Activated CD8-positive, alpha-beta T cell treated with anti-CD3 and anti-CD28 coated beads for 36 hours (primary cell): ENCODE data around the gene SLC66A3. TPM values are rescaled to one million over a fixed set of nuclear protein-coding genes. Genes with fewer than 3 reads are reported as not detected.

Source experiments
- ATAC-seq: fragments of 200-7000 bp; cut with Tn5 transposase; one replicate; pipeline ENCODE4 v1.10.0; 2021; ENCODE audit warnings: mild to moderate bottlenecking, moderate library complexity
- CTCF ChIA-PET: fragments of 350-600 bp; sonication (Branson Sonifier 250); formaldehyde crosslinking; loops from one replicate; lab custom pipeline; 2021; ENCODE audit warnings: antibody characterized with exemption; lab: Charles Lee
- POLR2A ChIA-PET: fragments of 350-600 bp; sonication (Branson Sonifier 250); formaldehyde crosslinking; loops from one replicate; lab custom pipeline; 2021; ENCODE audit warnings: antibody characterized with exemption; lab: Charles Lee
- DNase-seq: peaks from one replicate; pipeline ENCODE4 v3.0.0-alpha.2; 2020
- H3K27ac Mint-ChIP-seq: one replicate; pipeline ENCODE4 v1.8.0; 2021; ENCODE audit warnings: mild to moderate bottlenecking, mixed read lengths
- H3K27me3 Mint-ChIP-seq: one replicate; pipeline ENCODE4 v1.8.0; 2021; ENCODE audit warnings: mixed read lengths
- H3K36me3 Mint-ChIP-seq: one replicate; pipeline ENCODE4 v1.8.0; 2021; ENCODE audit warnings: low read depth, mixed read lengths
- H3K4me1 Mint-ChIP-seq: one replicate; pipeline ENCODE4 v1.8.0; 2021; ENCODE audit warnings: low read depth, mixed read lengths
- H3K4me3 Mint-ChIP-seq: one replicate; pipeline ENCODE4 v1.8.0; 2021; ENCODE audit warnings: mild to moderate bottlenecking, moderate library complexity, mixed read lengths
- H3K9me3 Mint-ChIP-seq: one replicate; pipeline ENCODE4 v1.8.0; 2021; ENCODE audit warnings: mixed read lengths
- intact Hi-C: fragments of 100-400 bp; cut with micrococcal nuclease; formaldehyde crosslinking; loops from one replicate; pipeline ENCODE4 v1.10.0; 2022
- total RNA-seq, 2 experiments: library from RNA; stranded (reverse); gene quantifications; one replicate each; pipeline ENCODE4 v1.2.3, GENCODE V29; 2021
- TF ChIP-seq, protein P1 (sequence below): fragments of 200-600 bp; IDR thresholded peaks from one replicate; pipeline ENCODE4 v1.8.0; 2022; ENCODE audit warnings: antibody characterized with exemption, mild to moderate bottlenecking

The SLC66A3 gene
- total RNA-seq, 2 experiments from 2014 or later = 10.4 to 10.6 TPM

DNA sequence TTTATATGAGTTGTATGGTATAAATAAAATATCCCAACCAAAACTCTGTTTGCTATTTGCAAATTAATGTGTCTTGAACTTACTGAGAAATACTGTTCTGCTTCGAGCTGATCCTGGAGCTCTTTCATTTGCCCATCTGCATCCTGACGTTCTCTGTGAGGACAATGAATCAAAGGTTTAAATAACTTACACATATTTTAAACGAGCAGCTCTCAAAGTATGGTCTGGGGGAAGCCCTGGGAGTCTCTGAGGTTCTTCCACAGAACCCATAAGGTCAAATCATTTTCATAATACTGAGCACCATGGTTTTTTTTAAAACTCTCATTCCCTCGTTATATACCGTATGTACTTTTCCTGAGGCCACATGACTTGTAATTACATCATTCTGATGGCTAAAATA, 46.7 kb downstream of the SLC66A3 start:
- CTCF ChIA-PET = interaction anchor here (1.3 to 1.9 kb wide), 2 partner anchors 11 to 70 kb away, joined by 4 read pairs; no protein-coding TSS in a partner anchor
- Mint-ChIP-seq H3K27ac (no peak overlapping the region), H3K27me3 (no peaks in the 10 kb centered on the region), H3K36me3 (peaks cover 6% of the 10 kb centered on the region), H3K9me3 (no peaks in the 10 kb centered on the region), H3K4me1 (peaks cover 16% of the 10 kb centered on the region), H3K4me3 (no peak overlapping the region)
- ATAC-seq (no peak), DNase-seq (no peak)
- intact Hi-C loops = no loop called here
- POLR2A ChIA-PET = no interaction called here
- TF ChIP-seq, protein P1, sequence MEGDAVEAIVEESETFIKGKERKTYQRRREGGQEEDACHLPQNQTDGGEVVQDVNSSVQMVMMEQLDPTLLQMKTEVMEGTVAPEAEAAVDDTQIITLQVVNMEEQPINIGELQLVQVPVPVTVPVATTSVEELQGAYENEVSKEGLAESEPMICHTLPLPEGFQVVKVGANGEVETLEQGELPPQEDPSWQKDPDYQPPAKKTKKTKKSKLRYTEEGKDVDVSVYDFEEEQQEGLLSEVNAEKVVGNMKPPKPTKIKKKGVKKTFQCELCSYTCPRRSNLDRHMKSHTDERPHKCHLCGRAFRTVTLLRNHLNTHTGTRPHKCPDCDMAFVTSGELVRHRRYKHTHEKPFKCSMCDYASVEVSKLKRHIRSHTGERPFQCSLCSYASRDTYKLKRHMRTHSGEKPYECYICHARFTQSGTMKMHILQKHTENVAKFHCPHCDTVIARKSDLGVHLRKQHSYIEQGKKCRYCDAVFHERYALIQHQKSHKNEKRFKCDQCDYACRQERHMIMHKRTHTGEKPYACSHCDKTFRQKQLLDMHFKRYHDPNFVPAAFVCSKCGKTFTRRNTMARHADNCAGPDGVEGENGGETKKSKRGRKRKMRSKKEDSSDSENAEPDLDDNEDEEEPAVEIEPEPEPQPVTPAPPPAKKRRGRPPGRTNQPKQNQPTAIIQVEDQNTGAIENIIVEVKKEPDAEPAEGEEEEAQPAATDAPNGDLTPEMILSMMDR = no peak

DNA sequence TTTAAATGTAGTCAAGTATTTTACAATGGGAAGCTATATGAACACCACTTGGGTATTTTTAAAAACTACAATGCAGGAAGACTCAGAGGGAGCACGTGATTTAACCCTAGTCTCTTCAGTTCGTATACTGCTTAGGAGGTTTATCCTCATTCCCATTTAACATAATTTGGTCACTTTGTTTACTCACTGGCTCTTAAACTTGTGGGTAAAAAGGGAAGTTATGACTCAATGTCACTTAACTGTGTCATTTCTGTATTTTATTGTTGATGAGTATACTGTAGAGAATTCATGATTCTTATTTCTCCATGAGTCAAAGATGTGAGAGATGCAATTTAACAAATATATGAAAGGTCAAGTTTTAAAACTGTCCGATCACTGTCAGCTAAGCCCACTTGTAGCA, 48.2 kb downstream of the SLC66A3 start:
- DNase-seq (no peak), ATAC-seq (peak; percentile 89)
- ChIA-PET CTCF (interaction anchor here (1.9 kb wide), 1 partner anchor 71 kb away, joined by 7 read pairs; a partner anchor contains a TSS), POLR2A (no interaction called here)
- Mint-ChIP-seq H3K27ac (no peak overlapping the region), H3K27me3 (no peaks in the 10 kb centered on the region), H3K9me3 (no peaks in the 10 kb centered on the region), H3K4me1 (peaks cover 16% of the 10 kb centered on the region), H3K36me3 (peaks cover 9% of the 10 kb centered on the region), H3K4me3 (no peak overlapping the region)
- intact Hi-C loops = no loop called here
- TF ChIP-seq, protein P1 = no peak

DNA sequence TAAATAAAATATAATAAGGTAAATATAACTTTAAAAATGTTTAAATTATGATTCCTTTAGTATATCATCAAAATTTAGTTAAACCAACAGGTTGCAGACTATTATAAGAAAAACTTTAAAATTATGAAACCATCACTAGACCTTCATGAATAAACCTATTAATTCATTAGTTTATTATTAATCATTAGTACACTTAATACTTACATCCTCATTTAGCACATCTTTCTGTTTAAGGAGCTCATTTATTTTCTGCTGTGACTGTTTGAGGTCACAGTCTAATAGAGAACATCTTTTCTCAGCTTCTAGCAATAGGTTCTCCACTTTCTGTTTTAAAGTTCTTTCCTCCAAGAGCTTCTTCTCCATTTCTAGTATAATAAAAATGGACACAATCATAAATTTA, 52.8 kb downstream of the SLC66A3 start:
- Mint-ChIP-seq H3K27me3 (no peaks in the 10 kb centered on the region), H3K9me3 (no peaks in the 10 kb centered on the region), H3K36me3 (peaks cover 6% of the 10 kb centered on the region), H3K4me3 (no peak overlapping the region), H3K4me1 (peaks cover 16% of the 10 kb centered on the region), H3K27ac (no peak overlapping the region)
- CTCF ChIA-PET = interaction anchor here (0.9 to 1.4 kb wide), 2 partner anchors 45 to 75 kb away, joined by 3 read pairs; a partner anchor contains a TSS
- no peak for DNase-seq
- no peak for ATAC-seq
- intact Hi-C loops = no loop called here
- TF ChIP-seq, protein P1 = no peak
- POLR2A ChIA-PET = no interaction called here

DNA sequence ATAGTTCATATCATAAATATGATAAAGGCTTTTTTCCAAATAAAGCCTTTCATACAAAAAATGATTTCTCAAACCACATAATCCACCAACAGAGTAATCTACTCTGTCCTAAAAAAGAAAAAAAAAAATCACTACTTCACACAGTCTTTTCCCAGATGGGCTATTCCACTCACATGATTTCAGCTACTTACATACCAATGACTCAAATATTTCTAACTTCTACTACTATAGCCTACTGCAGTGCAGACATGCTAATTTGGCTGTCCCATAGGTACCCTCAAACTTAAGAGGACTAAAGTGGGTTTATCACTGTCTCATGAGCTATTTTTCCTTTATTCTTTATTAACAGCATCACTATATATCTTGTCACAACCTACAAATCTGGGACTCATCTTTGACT, 57.4 kb downstream of the SLC66A3 start:
- no peak overlapping the region for H3K4me3 Mint-ChIP-seq
- ChIA-PET POLR2A (no interaction called here), CTCF (interaction anchor here (1.7 kb wide), 1 partner anchor 11 kb away, joined by 3 read pairs; no protein-coding TSS in a partner anchor)
- intact Hi-C loops = no loop called here
- no peak overlapping the region for H3K27ac Mint-ChIP-seq
- TF ChIP-seq, protein P1 = no peak
- H3K36me3 Mint-ChIP-seq = peaks cover 6% of the 10 kb centered on the region
- H3K4me1 Mint-ChIP-seq = no peaks in the 10 kb centered on the region
- DNase-seq (no peak), ATAC-seq (no peak)
- H3K27me3 Mint-ChIP-seq = no peaks in the 10 kb centered on the region
- no peaks in the 10 kb centered on the region for H3K9me3 Mint-ChIP-seq

- Mint-ChIP-seq H3K27me3 (no peaks in the 10 kb centered on the region), H3K4me1 (no peaks in the 10 kb centered on the region), H3K4me3 (no peak overlapping the region), H3K36me3 (peaks cover 6% of the 10 kb centered on the region), H3K9me3 (no peaks in the 10 kb centered on the region), H3K27ac (no peak overlapping the region)
- TF ChIP-seq, protein P1 = no peak
- ChIA-PET CTCF (interaction anchor here (1.7 kb wide), 1 partner anchor 10 kb away, joined by 3 read pairs; no protein-coding TSS in a partner anchor), POLR2A (no interaction called here)
- intact Hi-C loops = no loop called here
- DNase-seq (no peak), ATAC-seq (no peak)
These were observed 57.9 kb downstream of the SLC66A3 start for GRCh38 chr2:11213090-11213638.
